SK-N-SH treated with all-trans-retinoic acid at 6 μM for 48 hours (cell line): ENCODE results near the gene BTN2A1.

Experiments used
- ATAC-seq: fragments of 200-7000 bp; cut with Tn5 transposase; 3 replicates; pipeline ENCODE4 v1.9.1; 2020; ENCODE audit warnings: mild to moderate bottlenecking, moderate library complexity
- ARNTL ChIP-seq: fragments of 450-650 bp; formaldehyde crosslinking; IDR thresholded peaks from 2 replicates; pipeline ENCODE4 v1.5.0; 2020; ENCODE audit warnings: low read depth, mild to moderate bottlenecking, moderate library complexity, borderline replicate concordance
- BACH2 ChIP-seq: fragments of 250-450 bp; sonication (Bioruptor Pico); IDR thresholded peaks from 2 replicates; pipeline ENCODE4 v1.9.0; 2021; ENCODE audit warnings: mild to moderate bottlenecking, borderline replicate concordance
- CSDC2 ChIP-seq: fragments of 250-450 bp; sonication (Bioruptor Pico); IDR thresholded peaks from 2 replicates; pipeline ENCODE4 v1.5.0; 2020; ENCODE audit warnings: mild to moderate bottlenecking, moderate library complexity
- ESRRG ChIP-seq: fragments of 250-450 bp; sonication (Bioruptor Pico); IDR thresholded peaks from 2 replicates; pipeline ENCODE4 v1.6.1; 2021; ENCODE audit warnings: mild to moderate bottlenecking
- GLIS3 ChIP-seq: fragments of 250-450 bp; sonication (Bioruptor Pico); IDR thresholded peaks from 2 replicates; pipeline ENCODE4 v1.5.0; 2020; ENCODE audit warnings: mild to moderate bottlenecking, moderate library complexity
- ISL1 ChIP-seq: fragments of 250-450 bp; sonication (Bioruptor Pico); IDR thresholded peaks from 2 replicates; pipeline ENCODE4 v2.1.2; 2022; ENCODE audit warnings: mild to moderate bottlenecking, moderate library complexity
- OSR1 ChIP-seq: fragments of 250-450 bp; sonication (Bioruptor Pico); IDR thresholded peaks from 2 replicates; pipeline ENCODE4 v1.8.0; 2022; ENCODE audit warnings: moderate library complexity, mild to moderate bottlenecking, inconsistent platforms
- RARB ChIP-seq: fragments of 250-450 bp; sonication (Bioruptor Pico); IDR thresholded peaks from 2 replicates; pipeline ENCODE4 v1.8.0; 2021; ENCODE audit warnings: mild to moderate bottlenecking, moderate library complexity
- TCF4 ChIP-seq: fragments of 250-450 bp; sonication (Bioruptor Pico); IDR thresholded peaks from 2 replicates; pipeline ENCODE4 v1.8.0; 2021; ENCODE audit warnings: mild to moderate bottlenecking, moderate library complexity, borderline replicate concordance
- TOX ChIP-seq: fragments of 250-450 bp; sonication (Bioruptor Pico); IDR thresholded peaks from 2 replicates; pipeline ENCODE4 v1.8.0; 2021; ENCODE audit warnings: mild to moderate bottlenecking, moderate library complexity, borderline replicate concordance
- ZFP3 ChIP-seq: fragments of 250-450 bp; sonication (Bioruptor Pico); IDR thresholded peaks from 2 replicates; pipeline ENCODE4 v1.5.0; 2020; ENCODE audit warnings: mild to moderate bottlenecking, moderate library complexity
- ZNF565 ChIP-seq: fragments of 450-650 bp; formaldehyde crosslinking; conservative IDR thresholded peaks from 2 replicates; pipeline ENCODE4 v1.5.0; 2020; ENCODE audit warnings: low read depth, mild to moderate bottlenecking, moderate library complexity
- ZNF70 ChIP-seq: fragments of 450-650 bp; formaldehyde crosslinking; IDR thresholded peaks from 2 replicates; pipeline ENCODE4 v1.5.0; 2020; ENCODE audit warnings: mild to moderate bottlenecking, moderate library complexity
- ZNF8 ChIP-seq: fragments of 450-650 bp; formaldehyde crosslinking; IDR thresholded peaks from 2 replicates; pipeline ENCODE4 v1.5.0; 2020; ENCODE audit warnings: mild to moderate bottlenecking, moderate library complexity
- TF ChIP-seq, protein P1 (sequence below): fragments of 250-450 bp; sonication (Bioruptor Pico); IDR thresholded peaks from 2 replicates; pipeline ENCODE4 v1.8.0; 2021; ENCODE audit warnings: low read depth, mild to moderate bottlenecking, moderate library complexity, borderline replicate concordance
- TF ChIP-seq, protein P2 (sequence below): fragments of 250-450 bp; sonication (Bioruptor Pico); IDR thresholded peaks from 2 replicates; pipeline ENCODE4 v1.5.1; 2021; ENCODE audit warnings: mild to moderate bottlenecking, moderate library complexity
- TF ChIP-seq, protein P3 (sequence below): fragments of 250-450 bp; sonication (Bioruptor Pico); IDR thresholded peaks from 2 replicates; pipeline ENCODE4 v1.8.0; 2020; ENCODE audit warnings: mild to moderate bottlenecking, moderate library complexity, borderline replicate concordance
- TF ChIP-seq, protein P4 (sequence below): fragments of 250-450 bp; sonication (Bioruptor Pico); IDR thresholded peaks from 2 replicates; pipeline ENCODE4 v1.5.1; 2020; ENCODE audit warnings: low read depth, mild to moderate bottlenecking, moderate library complexity

The BTN2A1 gene

DNA sequence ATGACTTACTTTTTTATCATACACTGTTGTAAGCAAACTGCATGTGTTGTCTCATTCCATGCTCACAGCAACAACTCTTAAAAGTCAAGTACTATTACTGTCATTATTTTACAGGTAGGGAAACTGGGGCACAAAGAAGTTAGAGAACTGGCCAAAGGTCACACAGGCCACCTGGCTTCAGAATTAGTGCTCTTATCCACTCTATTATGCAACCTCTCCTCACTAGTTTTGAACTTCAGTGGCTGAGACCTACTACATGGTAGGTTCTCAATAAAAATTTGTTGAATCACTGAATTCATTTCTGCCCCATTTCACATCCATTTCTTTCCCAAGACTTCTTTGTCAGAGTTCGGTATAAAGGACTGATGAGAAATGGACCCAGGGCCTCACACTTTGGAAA lies 19.8 kb upstream of the BTN2A1 start:
- ATAC-seq = no peak

DNA sequence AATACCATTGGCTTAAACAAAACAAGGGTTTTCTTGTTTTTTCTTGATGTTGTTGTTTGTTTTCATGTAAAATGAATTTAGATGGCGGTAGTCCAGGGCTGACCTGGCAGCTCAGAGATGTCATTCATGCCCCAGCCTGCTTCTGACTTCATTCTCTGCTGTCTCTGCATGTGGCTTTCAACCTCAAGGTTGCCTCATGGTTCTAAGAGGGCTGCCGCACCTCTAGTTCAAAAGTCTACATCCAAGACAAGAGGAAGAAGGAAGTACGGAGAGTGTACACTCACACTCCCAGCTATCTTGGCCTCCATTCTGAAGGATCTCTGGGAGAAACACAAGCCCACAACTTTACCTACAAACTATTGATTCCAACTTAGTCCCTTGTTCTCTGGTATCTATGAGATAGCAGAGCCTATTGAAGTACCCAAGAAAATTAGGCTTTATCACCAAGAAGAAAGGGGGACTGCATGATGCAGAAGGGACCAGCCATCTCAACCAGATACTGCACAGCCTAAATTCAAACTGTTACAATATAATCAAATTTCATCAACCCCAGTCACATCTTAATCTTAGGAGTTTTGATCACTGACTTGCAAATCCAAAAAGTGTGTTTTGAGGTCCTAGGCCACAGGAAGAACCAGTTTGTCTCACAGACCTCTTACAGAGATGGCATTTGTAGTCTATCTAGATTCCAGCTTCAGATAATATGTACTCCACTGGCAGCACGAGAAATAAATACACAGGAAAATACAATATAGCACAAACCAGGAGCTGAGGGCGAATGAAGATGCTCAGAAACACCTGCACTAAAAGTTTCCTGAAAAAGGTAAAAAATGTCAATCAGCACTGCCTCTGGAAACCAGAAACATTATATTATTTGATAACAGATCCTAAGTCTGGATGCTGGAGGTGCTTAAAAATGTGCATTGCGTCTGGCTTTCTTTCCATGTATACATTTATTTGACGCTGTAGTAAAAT lies 18.3 kb upstream of the BTN2A1 start:
- ATAC-seq = peak; percentile 12; the same call in 2 of the 3 replicates
- TF ChIP-seq TCF4 (no peak), ZNF8 (CRISPR knock-in tag) (no peak), RARB (CRISPR knock-in tag) (no peak), ARNTL (no peak), CSDC2 (CRISPR knock-in tag) (no peak), ESRRG (CRISPR knock-in tag) (no peak)
- TF ChIP-seq, protein P1, sequence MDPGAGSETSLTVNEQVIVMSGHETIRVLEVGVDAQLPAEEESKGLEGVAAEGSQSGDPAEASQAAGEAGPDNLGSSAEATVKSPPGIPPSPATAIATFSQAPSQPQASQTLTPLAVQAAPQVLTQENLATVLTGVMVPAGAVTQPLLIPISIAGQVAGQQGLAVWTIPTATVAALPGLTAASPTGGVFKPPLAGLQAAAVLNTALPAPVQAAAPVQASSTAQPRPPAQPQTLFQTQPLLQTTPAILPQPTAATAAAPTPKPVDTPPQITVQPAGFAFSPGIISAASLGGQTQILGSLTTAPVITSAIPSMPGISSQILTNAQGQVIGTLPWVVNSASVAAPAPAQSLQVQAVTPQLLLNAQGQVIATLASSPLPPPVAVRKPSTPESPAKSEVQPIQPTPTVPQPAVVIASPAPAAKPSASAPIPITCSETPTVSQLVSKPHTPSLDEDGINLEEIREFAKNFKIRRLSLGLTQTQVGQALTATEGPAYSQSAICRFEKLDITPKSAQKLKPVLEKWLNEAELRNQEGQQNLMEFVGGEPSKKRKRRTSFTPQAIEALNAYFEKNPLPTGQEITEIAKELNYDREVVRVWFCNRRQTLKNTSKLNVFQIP (CRISPR knock-in tag) = no peak
- TF ChIP-seq, protein P2, sequence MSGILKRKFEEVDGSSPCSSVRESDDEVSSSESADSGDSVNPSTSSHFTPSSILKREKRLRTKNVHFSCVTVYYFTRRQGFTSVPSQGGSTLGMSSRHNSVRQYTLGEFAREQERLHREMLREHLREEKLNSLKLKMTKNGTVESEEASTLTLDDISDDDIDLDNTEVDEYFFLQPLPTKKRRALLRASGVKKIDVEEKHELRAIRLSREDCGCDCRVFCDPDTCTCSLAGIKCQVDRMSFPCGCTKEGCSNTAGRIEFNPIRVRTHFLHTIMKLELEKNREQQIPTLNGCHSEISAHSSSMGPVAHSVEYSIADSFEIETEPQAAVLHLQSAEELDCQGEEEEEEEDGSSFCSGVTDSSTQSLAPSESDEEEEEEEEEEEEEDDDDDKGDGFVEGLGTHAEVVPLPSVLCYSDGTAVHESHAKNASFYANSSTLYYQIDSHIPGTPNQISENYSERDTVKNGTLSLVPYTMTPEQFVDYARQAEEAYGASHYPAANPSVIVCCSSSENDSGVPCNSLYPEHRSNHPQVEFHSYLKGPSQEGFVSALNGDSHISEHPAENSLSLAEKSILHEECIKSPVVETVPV (CRISPR knock-in tag) = no peak

More for the DNA sequence above, 19.8 kb upstream of the BTN2A1 start:
- TF ChIP-seq, protein P3, sequence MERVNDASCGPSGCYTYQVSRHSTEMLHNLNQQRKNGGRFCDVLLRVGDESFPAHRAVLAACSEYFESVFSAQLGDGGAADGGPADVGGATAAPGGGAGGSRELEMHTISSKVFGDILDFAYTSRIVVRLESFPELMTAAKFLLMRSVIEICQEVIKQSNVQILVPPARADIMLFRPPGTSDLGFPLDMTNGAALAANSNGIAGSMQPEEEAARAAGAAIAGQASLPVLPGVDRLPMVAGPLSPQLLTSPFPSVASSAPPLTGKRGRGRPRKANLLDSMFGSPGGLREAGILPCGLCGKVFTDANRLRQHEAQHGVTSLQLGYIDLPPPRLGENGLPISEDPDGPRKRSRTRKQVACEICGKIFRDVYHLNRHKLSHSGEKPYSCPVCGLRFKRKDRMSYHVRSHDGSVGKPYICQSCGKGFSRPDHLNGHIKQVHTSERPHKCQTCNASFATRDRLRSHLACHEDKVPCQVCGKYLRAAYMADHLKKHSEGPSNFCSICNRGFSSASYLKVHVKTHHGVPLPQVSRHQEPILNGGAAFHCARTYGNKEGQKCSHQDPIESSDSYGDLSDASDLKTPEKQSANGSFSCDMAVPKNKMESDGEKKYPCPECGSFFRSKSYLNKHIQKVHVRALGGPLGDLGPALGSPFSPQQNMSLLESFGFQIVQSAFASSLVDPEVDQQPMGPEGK (CRISPR knock-in tag) = no peak
- TF ChIP-seq GLIS3 (CRISPR knock-in tag) = no peak
- TF ChIP-seq, protein P4, sequence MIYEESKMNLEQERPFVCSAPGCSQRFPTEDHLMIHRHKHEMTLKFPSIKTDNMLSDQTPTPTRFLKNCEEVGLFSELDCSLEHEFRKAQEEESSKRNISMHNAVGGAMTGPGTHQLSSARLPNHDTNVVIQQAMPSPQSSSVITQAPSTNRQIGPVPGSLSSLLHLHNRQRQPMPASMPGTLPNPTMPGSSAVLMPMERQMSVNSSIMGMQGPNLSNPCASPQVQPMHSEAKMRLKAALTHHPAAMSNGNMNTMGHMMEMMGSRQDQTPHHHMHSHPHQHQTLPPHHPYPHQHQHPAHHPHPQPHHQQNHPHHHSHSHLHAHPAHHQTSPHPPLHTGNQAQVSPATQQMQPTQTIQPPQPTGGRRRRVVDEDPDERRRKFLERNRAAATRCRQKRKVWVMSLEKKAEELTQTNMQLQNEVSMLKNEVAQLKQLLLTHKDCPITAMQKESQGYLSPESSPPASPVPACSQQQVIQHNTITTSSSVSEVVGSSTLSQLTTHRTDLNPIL (CRISPR knock-in tag) = no peak
- TF ChIP-seq ZNF565 (CRISPR knock-in tag) = no peak
- no peak for TF ChIP-seq ARNTL
- TF ChIP-seq CSDC2 (CRISPR knock-in tag) = no peak
- no peak for TF ChIP-seq RARB (CRISPR knock-in tag)
- TF ChIP-seq OSR1 = no peak
- TF ChIP-seq ZNF8 (CRISPR knock-in tag) = no peak
- TF ChIP-seq TOX (CRISPR knock-in tag) = no peak
- TF ChIP-seq ZFP3 (CRISPR knock-in tag) = no peak
- TF ChIP-seq ZNF70 (CRISPR knock-in tag) = no peak

DNA sequence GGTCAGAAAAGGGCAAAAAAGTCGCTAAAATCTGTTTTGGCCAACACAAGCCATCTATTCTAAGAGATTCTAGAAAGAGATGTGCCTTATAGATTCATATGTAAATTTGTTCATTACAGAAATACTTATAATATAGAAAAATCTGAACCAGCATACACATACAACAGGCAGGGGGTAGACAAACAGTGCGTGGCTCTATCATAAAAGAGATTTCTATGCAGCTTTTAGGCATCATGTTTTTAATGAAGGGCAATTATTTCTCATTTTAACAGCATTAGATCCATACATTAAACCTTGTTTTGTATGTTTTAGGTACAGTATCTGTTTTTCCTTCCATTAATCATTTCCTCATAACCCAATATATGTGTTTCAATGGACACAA lies 16.8 kb upstream of the BTN2A1 start:
- TF ChIP-seq ARNTL = no peak
- peak; percentile 93 for TF ChIP-seq ZNF70 (CRISPR knock-in tag)
- TF ChIP-seq, all 23 proteins: peak for 1
- peak; percentile 51 for ATAC-seq

DNA sequence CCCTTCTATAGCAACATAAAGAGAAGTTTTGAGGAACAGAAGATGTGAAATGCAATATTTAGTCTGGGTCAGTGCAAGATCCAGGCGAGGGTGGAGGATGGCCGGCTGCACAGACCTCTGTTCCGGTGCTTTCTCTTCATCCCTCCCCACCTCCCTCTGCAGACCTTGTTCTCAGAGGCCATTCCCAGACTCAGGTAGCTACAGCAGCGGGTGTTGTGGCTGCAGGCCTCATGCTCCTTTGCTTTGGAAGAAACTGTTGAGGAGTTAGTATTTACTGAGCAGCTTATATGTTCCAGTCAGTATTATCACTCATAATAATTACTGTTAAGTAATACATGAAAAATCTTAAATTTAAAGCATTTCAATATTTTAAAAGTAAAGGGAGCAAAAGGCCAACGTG lies 15.8 kb upstream of the BTN2A1 start:
- TF ChIP-seq ZNF70 (CRISPR knock-in tag) (no peak), BACH2 (no peak), TCF4 (no peak), ARNTL (no peak), ISL1 (no peak), ZFP3 (CRISPR knock-in tag) (no peak), OSR1 (no peak)
- TF ChIP-seq, protein P1 (CRISPR knock-in tag) = no peak
- TF ChIP-seq, all 23 proteins: peak for 0
- ATAC-seq = no peak
